Cardiac fibroblast (primary cell): ENCODE measurements around the gene KIFC3.
A peak's percentile ranks its signal among the peaks of the same experiment; 100 is the strongest.
"Not testable (repeated sequence)": the region's sequence is repeated elsewhere in the genome, so short reads cannot be mapped to it uniquely, and the experiment has no call there.

Experiments used
- DNase-seq, 2 donors: peaks; one replicate each; pipeline versions ENCODE4 v3.0.0 to v3.0.0-alpha.2; 2010; ENCODE audit warnings: low read depth in 2 of 2
- H3K4me3 ChIP-seq, 2 donors: replicated peaks in 1 of 2; 1 replicate in 1 of 2; 2 replicates in 1 of 2; pipeline ENCODE4 v1.5.1; 2011; ENCODE audit warnings: low read depth in 2 of 2, low read length in 2 of 2, mild to moderate bottlenecking in 2 of 2, moderate library complexity in 1 of 2
- TF ChIP-seq, protein P1 (sequence below): IDR thresholded peaks from one replicate; pipeline ENCODE4 v1.5.1; 2011; ENCODE audit warnings: low read depth, mild to moderate bottlenecking, low read length, inconsistent platforms

Gene KIFC3

DNA sequence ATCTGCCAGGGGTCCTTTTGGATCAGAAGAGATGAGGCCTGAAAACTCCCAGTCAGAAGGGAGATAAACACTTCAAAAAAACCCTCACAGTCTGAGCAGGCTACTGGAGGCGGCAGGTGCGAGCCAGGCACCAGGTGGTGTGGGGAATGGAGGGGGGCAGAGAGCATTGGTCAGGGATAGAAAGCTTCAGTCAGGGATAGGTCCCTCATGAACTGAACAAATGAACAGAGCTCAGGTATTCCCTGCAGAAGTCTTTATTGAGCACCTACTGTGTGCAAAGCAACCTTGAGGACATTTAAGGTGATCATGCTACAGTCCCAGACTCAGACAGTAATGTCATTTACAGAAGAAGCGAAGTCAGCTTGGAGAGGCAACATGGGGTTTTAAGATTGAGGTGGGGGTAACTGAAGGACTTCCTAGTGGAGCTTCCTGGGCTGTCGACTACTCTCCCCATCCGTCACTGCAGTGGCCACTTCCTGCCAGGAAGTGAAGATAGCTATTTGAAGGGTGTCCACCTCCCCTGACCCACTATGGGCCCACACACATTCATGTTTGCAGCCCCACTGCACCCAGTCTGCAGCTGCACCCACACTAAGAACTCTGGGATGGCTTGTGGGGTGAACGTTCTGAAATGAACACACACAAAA, 3.2 kb downstream of the KIFC3 start:
- TF ChIP-seq, protein P1, sequence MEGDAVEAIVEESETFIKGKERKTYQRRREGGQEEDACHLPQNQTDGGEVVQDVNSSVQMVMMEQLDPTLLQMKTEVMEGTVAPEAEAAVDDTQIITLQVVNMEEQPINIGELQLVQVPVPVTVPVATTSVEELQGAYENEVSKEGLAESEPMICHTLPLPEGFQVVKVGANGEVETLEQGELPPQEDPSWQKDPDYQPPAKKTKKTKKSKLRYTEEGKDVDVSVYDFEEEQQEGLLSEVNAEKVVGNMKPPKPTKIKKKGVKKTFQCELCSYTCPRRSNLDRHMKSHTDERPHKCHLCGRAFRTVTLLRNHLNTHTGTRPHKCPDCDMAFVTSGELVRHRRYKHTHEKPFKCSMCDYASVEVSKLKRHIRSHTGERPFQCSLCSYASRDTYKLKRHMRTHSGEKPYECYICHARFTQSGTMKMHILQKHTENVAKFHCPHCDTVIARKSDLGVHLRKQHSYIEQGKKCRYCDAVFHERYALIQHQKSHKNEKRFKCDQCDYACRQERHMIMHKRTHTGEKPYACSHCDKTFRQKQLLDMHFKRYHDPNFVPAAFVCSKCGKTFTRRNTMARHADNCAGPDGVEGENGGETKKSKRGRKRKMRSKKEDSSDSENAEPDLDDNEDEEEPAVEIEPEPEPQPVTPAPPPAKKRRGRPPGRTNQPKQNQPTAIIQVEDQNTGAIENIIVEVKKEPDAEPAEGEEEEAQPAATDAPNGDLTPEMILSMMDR: no peak
- H3K4me3 ChIP-seq: no peak overlapping the region
- DNase-seq: no peak

DNA sequence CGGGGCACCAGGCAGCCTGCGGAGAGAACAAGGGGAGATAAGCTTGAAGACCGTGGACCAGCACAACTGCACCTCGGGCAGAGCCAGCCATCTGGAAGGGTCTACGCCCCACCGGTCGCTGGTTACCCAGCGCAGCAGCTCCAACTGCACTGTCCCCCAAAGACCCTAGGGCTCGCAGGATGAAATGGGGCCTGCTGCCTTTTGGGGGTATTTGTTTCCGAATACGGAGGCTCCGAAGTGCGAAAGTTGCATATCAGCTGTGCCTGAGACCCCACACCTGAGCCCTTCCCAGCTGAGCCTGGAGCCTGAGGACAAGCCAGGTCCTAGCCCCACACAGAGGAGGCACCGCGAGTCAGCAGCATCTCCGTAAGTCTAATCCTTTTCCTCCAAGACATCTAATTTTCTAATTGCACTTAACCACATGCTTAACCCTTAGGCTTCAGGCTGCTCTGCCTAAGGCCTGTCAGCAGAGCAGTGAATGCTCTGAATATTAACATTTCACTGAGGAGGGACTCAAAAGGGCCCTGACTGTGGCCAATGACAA, 4.0 kb downstream of the KIFC3 start:
- no peak overlapping the region for H3K4me3 ChIP-seq
- no peak for DNase-seq
- TF ChIP-seq, protein P1: no peak

DNA sequence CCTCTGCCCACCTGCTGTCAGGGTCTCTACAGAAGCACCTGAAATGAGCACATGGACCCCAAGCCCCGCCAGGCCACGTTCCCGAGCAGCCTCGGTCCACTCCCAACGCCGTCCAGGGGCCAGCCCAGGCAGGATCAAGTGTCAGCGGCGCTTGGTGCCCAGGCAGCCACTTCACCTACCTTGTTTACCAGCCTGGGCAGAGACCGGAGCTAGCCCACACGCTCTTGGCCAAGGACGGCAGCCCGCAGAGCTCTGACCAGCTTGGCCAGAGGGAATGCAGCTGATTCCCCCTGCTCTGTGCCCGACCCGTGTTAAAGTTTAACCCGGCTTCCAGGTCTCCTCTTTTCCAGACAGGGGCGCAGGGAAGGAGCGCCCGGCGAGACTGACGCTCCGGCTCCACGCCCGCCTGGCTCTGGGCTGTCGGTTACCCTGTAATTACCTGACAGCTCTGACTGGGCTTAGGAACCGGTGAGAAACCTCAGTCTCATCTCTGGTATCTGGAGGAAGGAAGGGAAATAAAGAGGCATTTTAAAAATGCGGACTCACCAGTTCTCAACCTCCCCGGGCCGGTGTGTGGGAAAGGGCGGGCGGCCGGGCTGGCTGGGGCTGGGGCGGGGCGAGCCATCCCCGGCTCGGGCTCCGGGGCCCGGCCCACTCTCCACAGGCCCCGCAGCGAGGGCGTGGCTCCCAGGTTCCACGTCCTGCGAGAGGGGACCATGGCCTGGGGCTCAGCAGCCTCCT, 4.6 kb downstream of the KIFC3 start:
- H3K4me3 ChIP-seq: no peak overlapping the region
- DNase-seq: no peak
- TF ChIP-seq, protein P1: no peak

- H3K4me3 ChIP-seq: no peak overlapping the region
- TF ChIP-seq, protein P1: no peak
- DNase-seq: no peak
Observed at GRCh38 chr16:57797216-57797525, 5.1 kb downstream of the KIFC3 start.

GRCh38 chr16:57796014-57796413, 6.3 kb downstream of the KIFC3 start:
- not testable (repeated sequence) for DNase-seq, H3K4me3 ChIP-seq

GRCh38 chr16:57795431-57795878, 6.8 kb downstream of the KIFC3 start:
- DNase-seq: peak; percentile 67 to 70

More at GRCh38 chr16:57795431-57795878, 6.8 kb downstream of the KIFC3 start:
- no peak overlapping the region for H3K4me3 ChIP-seq
- TF ChIP-seq, protein P1: peak; percentile 37
